SK-N-SH (cell line): ENCODE results near the gene DYNLT3. TPM values are rescaled to one million over a fixed set of nuclear protein-coding genes. Genes with fewer than 3 reads are reported as not detected.

Source experiments
- CTCF ChIA-PET: fragments of 300-600, 350-600 bp; formaldehyde crosslinking; extraction: SDS; loops from one replicate; lab custom pipeline; 2021; lab: Yijun Ruan, JAX
- POLR2A ChIA-PET: fragments of 350-600 bp; sonication (Branson Sonifier 250); formaldehyde crosslinking; extraction: SDS; loops from one replicate; lab custom pipeline; 2020; ENCODE audit warnings: antibody characterized with exemption, inconsistent platforms; lab: Yijun Ruan, JAX
- DNase-seq: peaks from one replicate; pipeline ENCODE4 v3.0.0; 2012
- H2AFZ ChIP-seq: fragments of 200-600 bp; sonication (generic); 2 replicates; pipeline ENCODE4 v1.8.1; 2016; ENCODE audit warnings: antibody characterized with exemption, mild to moderate bottlenecking, low read depth
- H3F3A ChIP-seq: fragments of 200-600 bp; sonication (generic); replicated peaks from 2 replicates; pipeline ENCODE3; 2016; ENCODE audit warnings: antibody characterized with exemption, mild to moderate bottlenecking; ENCODE audit not compliant: insufficient read depth
- H3K27ac ChIP-seq, 2 experiments: fragments of 200-500 bp in 1 of 2; fragments of 200-600 bp in 1 of 2; sonication (Bioruptor generic) in 1 of 2; sonication (generic), shearing (Covaris generic) in 1 of 2; 2 replicates each; pipeline versions ENCODE4 v1.5.1 to v1.6.1; 2014 to 2016; ENCODE audit warnings: low read depth in 2 of 2, inconsistent platforms in 1 of 2, low read length in 1 of 2, mild to moderate bottlenecking in 1 of 2, mixed read lengths in 1 of 2
- H3K27me3 ChIP-seq: fragments of 200-600 bp; sonication (generic), shearing (Covaris generic); 2 replicates; pipeline ENCODE4 v1.6.1; 2016; ENCODE audit warnings: mixed run types; ENCODE audit not compliant: insufficient read depth
- H3K36me3 ChIP-seq, 2 experiments: fragments of 200-500 bp in 1 of 2; fragments of 200-600 bp in 1 of 2; sonication (Bioruptor generic) in 1 of 2; sonication (generic) in 1 of 2; replicated peaks in 1 of 2; 2 replicates each; pipeline versions ENCODE3 to v1.5.1; 2014 to 2016; ENCODE audit warnings: low read length in 1 of 2, mild to moderate bottlenecking in 1 of 2; ENCODE audit not compliant: insufficient read depth in 2 of 2, control insufficient read depth in 1 of 2
- H3K4me1 ChIP-seq, 2 experiments: fragments of 200-500 bp in 1 of 2; fragments of 200-600 bp in 1 of 2; sonication (Bioruptor generic) in 1 of 2; sonication (generic), shearing (Covaris generic) in 1 of 2; 2 replicates each; pipeline versions ENCODE4 v1.5.1 to v1.6.1; 2014 to 2016; ENCODE audit warnings: low read depth in 1 of 2, low read length in 1 of 2, mixed run types in 1 of 2; ENCODE audit not compliant: insufficient read depth in 2 of 2, control insufficient read depth in 1 of 2
- H3K4me2 ChIP-seq: fragments of 200-600 bp; sonication (generic), shearing (Covaris generic); 2 replicates; pipeline ENCODE4 v1.6.1; 2017; ENCODE audit warnings: mixed run types
- H3K4me3 ChIP-seq, 2 experiments: fragments of 200-500 bp in 1 of 2; fragments of 200-600 bp in 1 of 2; sonication (Bioruptor generic) in 1 of 2; sonication (generic), shearing (Covaris generic) in 1 of 2; 2 replicates each; pipeline versions ENCODE4 v1.5.1 to v1.8.1; 2014 to 2016; ENCODE audit warnings: low read depth in 2 of 2, inconsistent platforms in 1 of 2, low read length in 1 of 2, mild to moderate bottlenecking in 1 of 2, mixed read lengths in 1 of 2, moderate library complexity in 1 of 2
- H3K79me2 ChIP-seq: fragments of 200-600 bp; sonication (generic); 2 replicates; pipeline ENCODE4 v1.8.1; 2017; ENCODE audit warnings: mild to moderate bottlenecking; ENCODE audit not compliant: insufficient read depth
- H3K9ac ChIP-seq: fragments of 200-600 bp; sonication (generic); 2 replicates; pipeline ENCODE4 v1.6.1; 2017; ENCODE audit warnings: mixed run types
- H3K9me2 ChIP-seq: fragments of 200-600 bp; sonication (generic); 2 replicates; pipeline ENCODE4 v1.6.1; 2017; ENCODE audit warnings: mixed run types
- H3K9me3 ChIP-seq: fragments of 200-600 bp; sonication (generic); 2 replicates; pipeline ENCODE4 v1.6.1; 2017; ENCODE audit warnings: mixed run types, mild to moderate bottlenecking, moderate library complexity
- H4K20me1 ChIP-seq: fragments of 200-600 bp; sonication (generic); 2 replicates; pipeline ENCODE4 v1.6.1; 2017; ENCODE audit warnings: mild to moderate bottlenecking, mixed run types; ENCODE audit not compliant: insufficient read depth
- ELF1 ChIP-seq: IDR thresholded peaks from 2 replicates; pipeline ENCODE4 v1.4.0; 2012
- FOSL2 ChIP-seq: IDR thresholded peaks from 2 replicates; pipeline ENCODE4 v1.4.0; 2012; ENCODE audit warnings: low read depth, mild to moderate bottlenecking, moderate library complexity, borderline replicate concordance
- FOXM1 ChIP-seq: IDR thresholded peaks from 2 replicates; pipeline ENCODE4 v1.4.0; 2012; ENCODE audit warnings: low read depth, mild to moderate bottlenecking
- JUND ChIP-seq: IDR thresholded peaks from 2 replicates; pipeline ENCODE4 v1.4.0; 2012
- MXI1 ChIP-seq: IDR thresholded peaks from 2 replicates; pipeline ENCODE4 v1.6.1; 2012; ENCODE audit warnings: mild to moderate bottlenecking, low read depth, low read length, improper control_type of control experiment
- RAD21 ChIP-seq: IDR thresholded peaks from 2 replicates; pipeline ENCODE4 v1.6.1; 2012; ENCODE audit warnings: mild to moderate bottlenecking, low read length
- RCOR1 ChIP-seq: fragments of 150-350 bp; IDR thresholded peaks from 2 replicates; pipeline ENCODE4 v1.6.1; 2017; ENCODE audit warnings: antibody characterized with exemption, low read length
- SIN3A ChIP-seq: IDR thresholded peaks from 2 replicates; pipeline ENCODE4 v1.6.1; 2012; ENCODE audit warnings: low read depth, mild to moderate bottlenecking, low read length, moderate library complexity, borderline replicate concordance
- SMC3 ChIP-seq: IDR thresholded peaks from 2 replicates; pipeline ENCODE4 v1.6.1; 2012; ENCODE audit warnings: low read depth, low read length, improper control_type of control experiment
- TEAD4 ChIP-seq: IDR thresholded peaks from 2 replicates; pipeline ENCODE4 v1.4.0; 2012; ENCODE audit warnings: mild to moderate bottlenecking, borderline replicate concordance; ENCODE audit not compliant: insufficient read depth
- YY1 ChIP-seq: IDR thresholded peaks from 2 replicates; pipeline ENCODE4 v1.4.0; 2012; ENCODE audit warnings: low read depth, mild to moderate bottlenecking
- WGBS: methylation state at CpG from one replicate; pipeline ENCODE4 v1.1.6; 2017; ENCODE audit warnings: low lambda C conversion rate; 5-methylcytosine and 5-hydroxymethylcytosine counted together
- polyA plus RNA-seq, 3 experiments: library from polyadenylated mRNA; depleted of rRNA; stranded (reverse); fragments of >200 nt; gene quantifications; 2 replicates each; pipeline ENCODE4 v1.2.3, GENCODE V29; 2012
- TF ChIP-seq, protein P1 (sequence below): fragments of 200-600 bp; sonication (generic); IDR thresholded peaks from 2 replicates; pipeline ENCODE4 v1.6.1; 2017; ENCODE audit warnings: antibody characterized with exemption, mild to moderate bottlenecking, moderate library complexity

The DYNLT3 gene
- polyA plus RNA-seq, 1 of the 3 experiments (the other 2 are of a cell fraction) = 7.3 TPM

DNA sequence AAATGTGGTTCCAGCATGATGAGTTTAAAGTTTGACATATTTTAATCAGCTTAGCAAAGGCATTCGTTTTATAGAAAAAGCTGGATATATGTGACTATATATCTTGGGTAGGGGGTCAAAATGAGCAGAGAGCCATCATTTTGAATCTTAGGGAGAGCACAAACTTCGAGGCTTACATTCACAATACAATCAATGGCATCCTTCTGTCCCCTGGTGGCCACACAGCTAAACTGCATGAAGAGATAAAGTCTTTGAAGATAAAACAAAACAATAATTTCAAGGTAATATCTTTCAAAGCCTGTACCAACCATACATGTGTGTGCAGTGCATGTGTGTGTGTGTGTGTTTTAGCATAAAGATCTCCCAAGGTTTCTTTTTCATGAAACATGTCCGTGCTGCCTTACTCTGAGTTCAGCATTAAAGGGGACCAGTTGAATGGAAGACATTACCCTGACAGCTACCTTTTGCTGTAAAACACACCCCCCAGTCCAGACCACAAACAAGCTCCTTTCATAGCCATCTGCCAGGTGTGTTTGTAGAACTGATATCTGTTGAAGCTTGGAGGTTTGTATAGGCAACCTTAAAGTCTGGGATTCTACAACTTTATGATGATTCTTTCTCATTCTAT is 22.0 kb downstream of the DYNLT3 start:
- H3K9ac ChIP-seq = no peak overlapping the region
- H3K27me3 ChIP-seq = peaks cover 4% of the 10 kb centered on the region; the same call in 1 of the 2 replicates
- DNase-seq = peak; percentile 12
- peak; percentile 78 for TF ChIP-seq SMC3
- no peak for TF ChIP-seq ELF1
- no peak for TF ChIP-seq FOXM1
- peak; percentile 74 for TF ChIP-seq RAD21
- no peak for TF ChIP-seq FOSL2
- no peak for TF ChIP-seq SIN3A
- TF ChIP-seq, protein P1, sequence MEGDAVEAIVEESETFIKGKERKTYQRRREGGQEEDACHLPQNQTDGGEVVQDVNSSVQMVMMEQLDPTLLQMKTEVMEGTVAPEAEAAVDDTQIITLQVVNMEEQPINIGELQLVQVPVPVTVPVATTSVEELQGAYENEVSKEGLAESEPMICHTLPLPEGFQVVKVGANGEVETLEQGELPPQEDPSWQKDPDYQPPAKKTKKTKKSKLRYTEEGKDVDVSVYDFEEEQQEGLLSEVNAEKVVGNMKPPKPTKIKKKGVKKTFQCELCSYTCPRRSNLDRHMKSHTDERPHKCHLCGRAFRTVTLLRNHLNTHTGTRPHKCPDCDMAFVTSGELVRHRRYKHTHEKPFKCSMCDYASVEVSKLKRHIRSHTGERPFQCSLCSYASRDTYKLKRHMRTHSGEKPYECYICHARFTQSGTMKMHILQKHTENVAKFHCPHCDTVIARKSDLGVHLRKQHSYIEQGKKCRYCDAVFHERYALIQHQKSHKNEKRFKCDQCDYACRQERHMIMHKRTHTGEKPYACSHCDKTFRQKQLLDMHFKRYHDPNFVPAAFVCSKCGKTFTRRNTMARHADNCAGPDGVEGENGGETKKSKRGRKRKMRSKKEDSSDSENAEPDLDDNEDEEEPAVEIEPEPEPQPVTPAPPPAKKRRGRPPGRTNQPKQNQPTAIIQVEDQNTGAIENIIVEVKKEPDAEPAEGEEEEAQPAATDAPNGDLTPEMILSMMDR = peak; percentile 94
- no peak for TF ChIP-seq MXI1
- TF ChIP-seq TEAD4 = no peak
- TF ChIP-seq JUND = no peak
- ChIA-PET CTCF (interaction anchor here (0.6 to 4.2 kb wide), 17 partner anchors 9 to 1669 kb away, joined by 3 to 49 read pairs (median 5); partner anchors contain the start of gene CYBB), POLR2A (no interaction called here)
- H3K9me3 ChIP-seq = no peaks in the 10 kb centered on the region
- WGBS = 0% methylated on average over 3 of the region's 3 CpGs
- H3K79me2 ChIP-seq = no peaks in the 10 kb centered on the region
- no peak overlapping the region for H3K27ac ChIP-seq
- no peaks in the 10 kb centered on the region for H3K4me1 ChIP-seq
- no peaks in the 10 kb centered on the region for H3K36me3 ChIP-seq
- H3K9me2 ChIP-seq = no peaks in the 10 kb centered on the region
- H3F3A ChIP-seq = no peaks in the 10 kb centered on the region
- no peak overlapping the region for H3K4me3 ChIP-seq
- H3K4me2 ChIP-seq = no peak overlapping the region
- H2AFZ ChIP-seq = no peak overlapping the region
- no peaks in the 10 kb centered on the region for H4K20me1 ChIP-seq

DNA sequence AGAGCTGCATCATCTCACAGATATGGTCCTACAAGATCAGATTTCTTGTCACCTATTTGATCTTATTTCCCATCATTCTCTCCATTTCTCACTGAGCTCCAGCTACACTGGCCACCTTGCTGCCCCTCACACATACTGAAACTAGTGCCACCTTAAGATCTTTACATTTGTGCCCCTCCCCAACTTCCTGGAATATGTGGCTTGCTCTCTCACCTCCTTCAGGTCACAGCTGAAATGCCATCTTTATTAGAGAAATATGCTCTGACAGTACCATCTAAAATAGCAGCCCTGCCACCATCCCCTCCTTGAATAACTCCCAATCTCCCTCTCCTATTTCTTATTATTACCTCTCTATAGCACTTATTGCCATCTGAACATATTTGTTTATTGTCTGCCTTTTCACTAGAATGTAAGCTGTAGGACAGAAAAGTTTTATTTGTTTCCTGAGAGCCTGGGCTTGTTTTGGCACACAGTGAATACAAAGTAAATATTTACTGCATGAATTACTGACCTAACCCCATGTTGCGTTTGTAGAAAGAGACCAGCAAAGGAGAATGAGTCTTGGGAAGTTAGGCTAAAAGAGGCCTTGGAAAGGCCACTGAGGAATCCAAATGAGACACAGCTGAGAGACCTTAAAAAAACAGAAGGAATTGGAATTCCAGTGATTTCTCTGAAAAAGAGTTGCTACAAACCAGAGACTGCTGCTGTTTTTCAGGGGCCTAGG is 22.7 kb downstream of the DYNLT3 start:
- Histone ChIP-seq H3K4me1 (no peaks in the 10 kb centered on the region), H4K20me1 (no peaks in the 10 kb centered on the region), H3K9me2 (no peaks in the 10 kb centered on the region), H3K4me2 (no peak overlapping the region), H3K27me3 (peaks cover 4% of the 10 kb centered on the region; the same call in 1 of the 2 replicates), H3K9ac (no peak overlapping the region), H3K4me3 (no peak overlapping the region), H3K36me3 (no peaks in the 10 kb centered on the region), H3K27ac (no peak overlapping the region), H2AFZ (no peak overlapping the region), H3K9me3 (no peaks in the 10 kb centered on the region), H3F3A (no peaks in the 10 kb centered on the region), H3K79me2 (no peaks in the 10 kb centered on the region)
- 40% methylated on average over 1 of the region's 1 CpG for WGBS
- TF ChIP-seq FOSL2 (no peak), RCOR1 (no peak), ELF1 (no peak), FOXM1 (no peak), YY1 (no peak)
- no peak for DNase-seq
- ChIA-PET CTCF (interaction anchor here (0.6 to 4.2 kb wide), 18 partner anchors 8 to 1668 kb away, joined by 3 to 49 read pairs (median 5); partner anchors contain the start of gene CYBB), POLR2A (no interaction called here)
